Urinary bladder (tissue), 4 donors: ENCODE measurements around the gene SYTL2. TPM values are rescaled to one million over a fixed set of nuclear protein-coding genes. Genes with fewer than 3 reads are reported as not detected.
"Not testable (repeated sequence)": the region's sequence is repeated elsewhere in the genome, so short reads cannot be mapped to it uniquely, and the experiment has no call there.

Experiments used
- DNase-seq: peaks from one replicate; pipeline ENCODE4 v3.0.0-alpha.2; 2015; ENCODE audit errors: extremely low spot score
- H3K27ac ChIP-seq: one replicate; pipeline ENCODE4 v1.5.1; 2013; ENCODE audit warnings: low read depth, mild to moderate bottlenecking, moderate library complexity
- H3K36me3 ChIP-seq: one replicate; pipeline ENCODE4 v1.6.1; 2013; ENCODE audit warnings: mild to moderate bottlenecking, moderate library complexity; ENCODE audit not compliant: insufficient read depth
- H3K4me1 ChIP-seq: one replicate; pipeline ENCODE4 v1.6.1; 2013; ENCODE audit warnings: mild to moderate bottlenecking, moderate library complexity; ENCODE audit not compliant: insufficient read depth
- H3K4me3 ChIP-seq: one replicate; pipeline ENCODE4 v1.5.1; 2013; ENCODE audit warnings: low read depth, low read length
- WGBS: extraction: QIAGEN DNeasy Blood & Tissue Kit; methylation state at CpG from one replicate; pipeline ENCODE4 v1.1.7; 2013; 5-methylcytosine and 5-hydroxymethylcytosine counted together
- polyA plus RNA-seq: library from polyadenylated mRNA; stranded (reverse); fragments of 200-250 nt; gene quantifications from one replicate; pipeline ENCODE4 v1.2.3, GENCODE V29; 2013
- total RNA-seq: library from RNA; depleted of rRNA; stranded (reverse); fragments of >200 nt; gene quantifications from one replicate; pipeline ENCODE4 v1.2.3, GENCODE V29; 2014
- donor health status: healthy with polysubstance abuse.
- donor health status: healthy.

The SYTL2 gene
- total and polyA plus RNA-seq, 2 donors, result 18.5 to 123 TPM

GRCh38 chr11:85843929-85844328 lies 33.0 kb upstream of the SYTL2 start:
- no peak overlapping the region for H3K4me3 ChIP-seq
- H3K4me1 ChIP-seq, result no peaks in the 10 kb centered on the region
- 93% methylated on average over 3 of the region's 3 CpGs for WGBS
- H3K27ac ChIP-seq, result no peak overlapping the region
- no peak for DNase-seq
- no peaks in the 10 kb centered on the region for H3K36me3 ChIP-seq

- not testable (repeated sequence) for H3K4me3 ChIP-seq, H3K36me3 ChIP-seq, H3K27ac ChIP-seq, DNase-seq, H3K4me1 ChIP-seq
These were observed 30.0 kb upstream of the SYTL2 start for GRCh38 chr11:85840932-85841331.

- 79% methylated on average over 3 of the region's 3 CpGs for WGBS
These were observed 24.8 kb upstream of the SYTL2 start for GRCh38 chr11:85835729-85836128.

GRCh38 chr11:85835263-85835662 lies 24.3 kb upstream of the SYTL2 start:
- 93% methylated on average over 1 of the region's 1 CpG for WGBS
- no peak for DNase-seq
- Histone ChIP-seq H3K27ac (no peak overlapping the region), H3K4me1 (no peaks in the 10 kb centered on the region), H3K4me3 (no peak overlapping the region), H3K36me3 (no peaks in the 10 kb centered on the region)

More at GRCh38 chr11:85835729-85836128, 24.8 kb upstream of the SYTL2 start:
- Histone ChIP-seq H3K36me3 (no peaks in the 10 kb centered on the region), H3K4me1 (no peaks in the 10 kb centered on the region), H3K4me3 (no peak overlapping the region), H3K27ac (no peak overlapping the region)
- DNase-seq, result no peak

- Histone ChIP-seq H3K36me3 (no peaks in the 10 kb centered on the region), H3K4me3 (no peak overlapping the region), H3K27ac (no peak overlapping the region), H3K4me1 (no peaks in the 10 kb centered on the region)
- DNase-seq, result no peak
These were observed 20.1 kb upstream of the SYTL2 start for GRCh38 chr11:85831050-85831449.

GRCh38 chr11:85829172-85829571 lies 18.2 kb upstream of the SYTL2 start:
- Histone ChIP-seq H3K4me3 (no peak overlapping the region), H3K36me3 (no peaks in the 10 kb centered on the region), H3K27ac (no peak overlapping the region), H3K4me1 (peaks cover 2% of the 10 kb centered on the region)
- WGBS, result 98% methylated on average over 2 of the region's 2 CpGs
- no peak for DNase-seq

GRCh38 chr11:85828640-85828978 lies 17.7 kb upstream of the SYTL2 start:
- 32% methylated on average over 1 of the region's 1 CpG for WGBS
- Histone ChIP-seq H3K27ac (no peak overlapping the region), H3K4me3 (no peak overlapping the region), H3K4me1 (peaks cover 2% of the 10 kb centered on the region), H3K36me3 (no peaks in the 10 kb centered on the region)
- no peak for DNase-seq

- Histone ChIP-seq H3K27ac (peak overlapping the region; percentile 46), H3K4me1 (peaks cover 2% of the 10 kb centered on the region), H3K36me3 (no peaks in the 10 kb centered on the region), H3K4me3 (no peak overlapping the region)
- 8% methylated on average over 2 of the region's 2 CpGs for WGBS
- peak; percentile 63 for DNase-seq
These were observed 17.1 kb upstream of the SYTL2 start for GRCh38 chr11:85827748-85828639.

GRCh38 chr11:85826116-85826855 lies 15.3 kb upstream of the SYTL2 start:
- Histone ChIP-seq H3K36me3 (no peaks in the 10 kb centered on the region), H3K27ac (no peak overlapping the region), H3K4me1 (peaks cover 2% of the 10 kb centered on the region), H3K4me3 (no peak overlapping the region)
- WGBS, result 54% methylated on average over 7 of the region's 7 CpGs
- no peak for DNase-seq

- H3K27ac ChIP-seq, result no peak overlapping the region
- no peak for DNase-seq
- peaks cover 2% of the 10 kb centered on the region for H3K4me1 ChIP-seq
- no peak overlapping the region for H3K4me3 ChIP-seq
- WGBS, result 32% methylated on average over 3 of the region's 3 CpGs
- H3K36me3 ChIP-seq, result no peaks in the 10 kb centered on the region
These were observed 14.7 kb upstream of the SYTL2 start for GRCh38 chr11:85825616-85826015.

- H3K36me3 ChIP-seq, result no peaks in the 10 kb centered on the region
- no peak overlapping the region for H3K27ac ChIP-seq
- H3K4me3 ChIP-seq, result no peak overlapping the region
- no peak for DNase-seq
- peaks cover 2% of the 10 kb centered on the region for H3K4me1 ChIP-seq
- WGBS, result 87% methylated on average over 2 of the region's 2 CpGs
These were observed 12.9 kb upstream of the SYTL2 start for GRCh38 chr11:85823816-85824215.

- 97% methylated on average over 3 of the region's 3 CpGs for WGBS
- DNase-seq, result no peak
- Histone ChIP-seq H3K36me3 (no peaks in the 10 kb centered on the region), H3K4me3 (no peak overlapping the region), H3K27ac (no peak overlapping the region), H3K4me1 (peaks cover 2% of the 10 kb centered on the region)
These were observed 11.9 kb upstream of the SYTL2 start for GRCh38 chr11:85822814-85823213.

- peaks cover 2% of the 10 kb centered on the region for H3K4me1 ChIP-seq
- 80% methylated on average over 1 of the region's 1 CpG for WGBS
- DNase-seq, result no peak
These were observed 10.7 kb upstream of the SYTL2 start for GRCh38 chr11:85821636-85822035.

GRCh38 chr11:85819441-85819840 lies 8.5 kb upstream of the SYTL2 start:
- Histone ChIP-seq H3K27ac (no peak overlapping the region), H3K4me1 (no peaks in the 10 kb centered on the region), H3K4me3 (no peak overlapping the region), H3K36me3 (no peaks in the 10 kb centered on the region)
- no peak for DNase-seq

More at GRCh38 chr11:85821636-85822035, 10.7 kb upstream of the SYTL2 start:
- H3K36me3 ChIP-seq, result no peaks in the 10 kb centered on the region
- H3K27ac ChIP-seq, result no peak overlapping the region
- no peak overlapping the region for H3K4me3 ChIP-seq
